ENCODE data around the gene ZNF219.

GRCh38 chr14:21061347-21061668 lies 37.1 kb downstream of the ZNF219 start:
- TF ChIP-seq YY1 (IDR thresholded peaks at IDR 0.05; ENCODE audit: insufficient read depth, insufficient read length) (no peak), ZNF274 (IDR thresholded peaks at IDR 0.05; ENCODE audit: low read depth, low read length) (no peak), SUZ12 (IDR thresholded peaks at IDR 0.05; ENCODE audit: extremely low read depth, insufficient read depth, insufficient read length) (no peak)

All from NT2/D1 (cell line).